HG02852 (cell line): ENCODE measurements around the gene BFAR.
A peak's percentile ranks its signal among the peaks of the same experiment; 100 is the strongest.
"Not testable (repeated sequence)": the region's sequence is repeated elsewhere in the genome, so short reads cannot be mapped to it uniquely, and the experiment has no call there.

Source experiments
- ATAC-seq: cut with Tn5 transposase; IDR thresholded peaks from one replicate; pipeline ENCODE4 v1.9.1; 2021; ENCODE audit warnings: mild to moderate bottlenecking, moderate library complexity; ENCODE audit not compliant: unreplicated experiment

Gene BFAR

GRCh38 chr16:14685870-14686793 lies 53.4 kb downstream of the BFAR start:
- not testable (repeated sequence) for ATAC-seq

DNA sequence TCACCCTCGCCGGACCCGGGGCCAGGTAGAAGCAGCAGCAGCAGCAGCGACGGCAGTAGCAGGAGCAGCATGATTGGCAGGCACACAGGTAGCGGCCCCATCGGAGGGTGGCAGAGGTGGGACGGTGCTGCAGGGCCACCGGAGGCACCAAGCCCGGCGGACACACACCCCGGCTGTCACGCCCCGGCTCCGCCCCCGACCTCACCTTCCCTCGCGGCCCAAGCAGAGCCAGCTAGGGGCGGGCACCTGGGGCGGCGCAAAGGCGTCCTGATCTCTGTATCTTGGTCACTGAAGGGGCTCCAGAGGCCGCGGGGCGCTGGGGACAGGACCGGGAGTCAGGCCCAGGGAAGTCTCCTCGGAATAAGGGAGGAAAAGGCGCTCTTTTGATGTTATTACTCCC lies 61.4 kb downstream of the BFAR start, which contains the start of gene PLA2G10:
Gene PLA2G10, minus strand, starts transcription at position 180 of the 400 bp plus-strand sequence. Its CDS starts 79 bp downstream, at position 101.
- not testable (repeated sequence) for ATAC-seq

- not testable (repeated sequence) for ATAC-seq
Measured at GRCh38 chr16:14701859-14702258, 69.1 kb downstream of the BFAR start.

- not testable (repeated sequence) for ATAC-seq
Measured at GRCh38 chr16:14702672-14703071, 69.9 kb downstream of the BFAR start.

- ATAC-seq = peak; percentile 99
Measured at GRCh38 chr16:14703156-14704011, 70.6 kb downstream of the BFAR start, which contains the start of gene NPIPA3. Gene NPIPA3 (plus strand): TSS chr16:14703411. CDS start chr16:14708944, 5,533 bp downstream.
